ENCODE measurements around the gene CASZ1.

Gene CASZ1

GRCh38 chr1:10658396-10659066, 137.9 kb downstream of the CASZ1 start:
- H3K4me3 ChIP-seq (replicated peaks; ENCODE audit: insufficient read depth, low read length): no peak overlapping the region
- TF ChIP-seq, protein P1, sequence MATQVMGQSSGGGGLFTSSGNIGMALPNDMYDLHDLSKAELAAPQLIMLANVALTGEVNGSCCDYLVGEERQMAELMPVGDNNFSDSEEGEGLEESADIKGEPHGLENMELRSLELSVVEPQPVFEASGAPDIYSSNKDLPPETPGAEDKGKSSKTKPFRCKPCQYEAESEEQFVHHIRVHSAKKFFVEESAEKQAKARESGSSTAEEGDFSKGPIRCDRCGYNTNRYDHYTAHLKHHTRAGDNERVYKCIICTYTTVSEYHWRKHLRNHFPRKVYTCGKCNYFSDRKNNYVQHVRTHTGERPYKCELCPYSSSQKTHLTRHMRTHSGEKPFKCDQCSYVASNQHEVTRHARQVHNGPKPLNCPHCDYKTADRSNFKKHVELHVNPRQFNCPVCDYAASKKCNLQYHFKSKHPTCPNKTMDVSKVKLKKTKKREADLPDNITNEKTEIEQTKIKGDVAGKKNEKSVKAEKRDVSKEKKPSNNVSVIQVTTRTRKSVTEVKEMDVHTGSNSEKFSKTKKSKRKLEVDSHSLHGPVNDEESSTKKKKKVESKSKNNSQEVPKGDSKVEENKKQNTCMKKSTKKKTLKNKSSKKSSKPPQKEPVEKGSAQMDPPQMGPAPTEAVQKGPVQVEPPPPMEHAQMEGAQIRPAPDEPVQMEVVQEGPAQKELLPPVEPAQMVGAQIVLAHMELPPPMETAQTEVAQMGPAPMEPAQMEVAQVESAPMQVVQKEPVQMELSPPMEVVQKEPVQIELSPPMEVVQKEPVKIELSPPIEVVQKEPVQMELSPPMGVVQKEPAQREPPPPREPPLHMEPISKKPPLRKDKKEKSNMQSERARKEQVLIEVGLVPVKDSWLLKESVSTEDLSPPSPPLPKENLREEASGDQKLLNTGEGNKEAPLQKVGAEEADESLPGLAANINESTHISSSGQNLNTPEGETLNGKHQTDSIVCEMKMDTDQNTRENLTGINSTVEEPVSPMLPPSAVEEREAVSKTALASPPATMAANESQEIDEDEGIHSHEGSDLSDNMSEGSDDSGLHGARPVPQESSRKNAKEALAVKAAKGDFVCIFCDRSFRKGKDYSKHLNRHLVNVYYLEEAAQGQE (IDR thresholded peaks at IDR 0.05; ENCODE audit: insufficient replicate concordance, low read depth): no peak
- no peak for TF ChIP-seq CTCF (IDR thresholded peaks at IDR 0.05; ENCODE audit: insufficient read depth, low read length)
- TF ChIP-seq SPI1 (IDR thresholded peaks at IDR 0.05; ENCODE audit: borderline replicate concordance, low read depth): no peak
- no peak for TF ChIP-seq GABPA (IDR thresholded peaks at IDR 0.05; ENCODE audit: low read depth)
- TF ChIP-seq POLR2AphosphoS5 (IDR thresholded peaks at IDR 0.05; ENCODE audit: low read depth): no peak
- H3K27ac ChIP-seq (replicated peaks): no peak overlapping the region
- no peaks in the 10 kb centered on the region for H3K27me3 ChIP-seq (ENCODE audit: insufficient read depth, poor library complexity, severe bottlenecking)
- no peak for DNase-seq (ENCODE audit: low read depth in 1 of 2, low spot score in 1 of 2)

DNA sequence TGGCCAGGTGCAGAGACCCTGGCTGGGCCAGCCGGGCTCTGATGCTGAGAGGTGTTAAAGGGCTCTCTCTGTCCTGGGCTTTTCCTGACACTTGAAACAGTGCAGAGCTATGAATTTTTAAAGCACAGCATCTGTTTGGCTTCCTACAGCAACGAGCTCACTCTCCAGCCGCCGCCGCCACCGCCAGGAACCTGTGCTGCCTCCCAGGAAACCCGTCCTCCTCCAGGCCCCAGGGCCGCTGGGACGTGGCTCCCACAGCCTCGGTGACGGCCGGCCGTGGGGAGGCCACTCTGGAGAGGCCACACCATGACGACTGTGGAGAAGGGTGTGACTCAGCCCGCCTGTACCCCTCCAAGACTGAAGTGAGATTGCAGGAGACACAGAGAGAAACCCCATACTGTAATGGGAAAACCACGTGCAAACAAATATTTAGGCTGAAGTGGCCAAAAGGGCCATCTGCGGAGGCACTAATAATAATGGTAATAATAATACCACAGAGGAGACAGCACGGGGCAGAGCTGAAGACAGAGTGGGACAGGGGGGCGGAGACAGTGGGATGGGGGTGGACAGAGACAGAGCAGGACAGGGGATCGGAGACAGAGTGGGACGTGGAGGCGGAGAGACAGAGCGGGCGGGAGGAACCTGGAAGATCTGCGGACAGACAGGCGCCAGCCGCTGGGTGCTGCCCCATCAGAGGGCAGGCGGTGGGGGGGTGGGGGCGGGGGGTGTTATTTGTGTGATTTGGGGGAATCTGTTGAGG, 139.2 kb downstream of the CASZ1 start:
- TF ChIP-seq GABPA (IDR thresholded peaks at IDR 0.05; ENCODE audit: low read depth): no peak

DNA sequence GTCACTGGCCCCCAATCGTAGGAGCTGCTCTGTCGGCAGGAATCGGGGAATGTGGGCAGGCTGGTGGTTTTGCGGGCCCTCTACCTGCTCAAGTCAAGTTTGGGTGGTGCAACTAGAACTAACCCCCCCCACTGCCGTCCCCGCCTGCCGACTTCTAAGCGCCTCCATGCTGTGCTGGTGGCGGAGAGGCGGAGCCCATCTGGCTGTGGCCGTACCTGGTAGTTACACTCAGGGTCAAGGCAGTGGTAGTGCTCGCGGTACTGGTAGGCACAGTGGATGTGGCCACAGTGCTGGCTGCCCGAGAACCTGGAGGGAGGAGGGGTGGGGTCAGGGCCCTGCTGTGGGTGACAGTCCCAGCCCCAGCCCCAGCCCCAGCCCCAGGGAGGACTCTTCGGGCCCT, 140.0 kb downstream of the CASZ1 start:
- Histone ChIP-seq H3K4me3 (replicated peaks; ENCODE audit: insufficient read depth, low read length) (no peak overlapping the region), H3K27ac (replicated peaks) (no peak overlapping the region), H3K27me3 (ENCODE audit: insufficient read depth, poor library complexity, severe bottlenecking) (no peaks in the 10 kb centered on the region)
- no peak for DNase-seq (ENCODE audit: low read depth in 1 of 2, low spot score in 1 of 2)
- TF ChIP-seq CTCF (IDR thresholded peaks at IDR 0.05; ENCODE audit: insufficient read depth, low read length) (no peak), SPI1 (IDR thresholded peaks at IDR 0.05; ENCODE audit: borderline replicate concordance, low read depth) (no peak), GABPA (IDR thresholded peaks at IDR 0.05; ENCODE audit: low read depth) (no peak), POLR2AphosphoS5 (IDR thresholded peaks at IDR 0.05; ENCODE audit: low read depth) (no peak)
- TF ChIP-seq, protein P1 (IDR thresholded peaks at IDR 0.05; ENCODE audit: insufficient replicate concordance, low read depth): no peak

More for the DNA sequence above, 139.2 kb downstream of the CASZ1 start:
- Histone ChIP-seq H3K27ac (replicated peaks) (no peak overlapping the region), H3K27me3 (ENCODE audit: insufficient read depth, poor library complexity, severe bottlenecking) (no peaks in the 10 kb centered on the region), H3K4me3 (replicated peaks; ENCODE audit: insufficient read depth, low read length) (no peak overlapping the region)
- DNase-seq (ENCODE audit: low read depth in 1 of 2, low spot score in 1 of 2): no peak

DNA sequence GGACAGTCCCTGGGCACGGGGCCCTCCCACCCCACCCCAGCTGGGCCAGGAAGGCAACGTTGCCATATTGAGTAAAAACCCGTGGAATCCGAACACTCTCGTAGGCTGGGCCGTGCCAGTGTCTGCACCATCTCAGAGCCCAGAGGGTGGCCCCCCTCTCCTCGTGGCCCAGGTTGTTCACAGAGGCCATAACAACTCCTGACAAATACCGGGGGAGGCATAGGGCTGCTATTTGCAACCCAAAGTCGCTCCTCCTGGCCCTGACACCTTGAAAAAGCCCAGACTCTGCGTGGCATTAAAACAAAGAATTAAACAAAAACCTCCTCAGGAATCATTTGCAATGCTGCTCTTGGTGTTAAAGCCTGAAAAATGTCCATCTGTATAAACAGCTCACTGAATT, 141.4 kb downstream of the CASZ1 start:
- Histone ChIP-seq H3K27ac (replicated peaks) (no peak overlapping the region), H3K4me3 (replicated peaks; ENCODE audit: insufficient read depth, low read length) (no peak overlapping the region), H3K27me3 (ENCODE audit: insufficient read depth, poor library complexity, severe bottlenecking) (no peaks in the 10 kb centered on the region)
- no peak for DNase-seq (ENCODE audit: low read depth in 1 of 2, low spot score in 1 of 2)
- TF ChIP-seq GABPA (IDR thresholded peaks at IDR 0.05; ENCODE audit: low read depth): no peak
- TF ChIP-seq SPI1 (IDR thresholded peaks at IDR 0.05; ENCODE audit: borderline replicate concordance, low read depth): no peak
- no peak for TF ChIP-seq POLR2AphosphoS5 (IDR thresholded peaks at IDR 0.05; ENCODE audit: low read depth)
- TF ChIP-seq, protein P1 (IDR thresholded peaks at IDR 0.05; ENCODE audit: insufficient replicate concordance, low read depth): no peak
- TF ChIP-seq CTCF (IDR thresholded peaks at IDR 0.05; ENCODE audit: insufficient read depth, low read length): no peak
